ENCODE measurements around the gene TAB2.

Gene TAB2

GRCh38 chr6:149317644-149318571, at the start of gene TAB2:
Gene TAB2, plus strand, starts transcription at chr6:149317712. Its CDS starts 52,286 bp downstream, at chr6:149369998.
- peak; percentile 32 for DNase-seq (ENCODE audit: low spot score)

DNA sequence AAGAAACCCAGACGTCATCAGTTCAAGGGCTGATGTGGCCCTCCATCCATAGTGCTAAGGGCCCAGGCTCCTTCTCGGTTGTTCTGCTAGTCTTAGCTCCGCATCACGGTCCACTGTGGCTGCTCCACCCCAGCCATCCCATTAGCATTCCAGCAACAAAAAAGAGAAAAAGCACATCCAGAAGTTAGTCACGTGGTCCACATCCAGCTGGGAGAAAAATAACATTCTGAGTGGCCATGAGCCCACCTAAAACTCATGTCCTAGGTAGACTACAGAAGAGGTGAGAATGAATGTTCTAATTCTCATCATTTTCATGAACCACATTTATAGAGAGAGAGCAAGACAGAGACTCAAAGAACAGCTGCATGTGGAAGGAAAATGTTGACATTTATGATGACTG, 49.4 kb upstream of the TAB2 start:
- no peak for DNase-seq (ENCODE audit: low spot score)

- DNase-seq (ENCODE audit: low spot score): no peak
Observed at GRCh38 chr6:149268768-149269167, 48.7 kb upstream of the TAB2 start.

DNA sequence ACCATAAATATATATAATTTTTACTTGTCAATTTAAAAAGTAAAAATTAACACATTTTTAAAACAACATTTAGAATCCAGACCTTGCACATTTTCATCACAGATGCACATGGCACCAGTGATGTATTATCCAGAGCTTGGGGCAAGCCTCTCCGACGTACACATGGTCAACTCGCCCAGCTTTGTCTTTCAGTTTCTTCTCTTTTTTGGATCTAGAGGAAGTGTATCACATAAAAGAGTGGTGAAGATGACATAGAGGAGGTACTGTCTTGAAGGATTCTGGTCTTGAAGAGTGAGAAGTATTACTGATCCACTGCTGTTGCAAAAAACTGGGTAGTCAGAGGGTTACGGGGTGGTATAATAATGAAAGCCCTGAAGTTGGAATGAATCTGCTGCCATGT, 46.9 kb upstream of the TAB2 start:
- DNase-seq (ENCODE audit: low spot score): no peak

- no peak for DNase-seq (ENCODE audit: low spot score)
Observed at GRCh38 chr6:149271348-149272340, 45.9 kb upstream of the TAB2 start.

GRCh38 chr6:149273318-149273717, 44.2 kb upstream of the TAB2 start:
- DNase-seq (ENCODE audit: low spot score): no peak

DNA sequence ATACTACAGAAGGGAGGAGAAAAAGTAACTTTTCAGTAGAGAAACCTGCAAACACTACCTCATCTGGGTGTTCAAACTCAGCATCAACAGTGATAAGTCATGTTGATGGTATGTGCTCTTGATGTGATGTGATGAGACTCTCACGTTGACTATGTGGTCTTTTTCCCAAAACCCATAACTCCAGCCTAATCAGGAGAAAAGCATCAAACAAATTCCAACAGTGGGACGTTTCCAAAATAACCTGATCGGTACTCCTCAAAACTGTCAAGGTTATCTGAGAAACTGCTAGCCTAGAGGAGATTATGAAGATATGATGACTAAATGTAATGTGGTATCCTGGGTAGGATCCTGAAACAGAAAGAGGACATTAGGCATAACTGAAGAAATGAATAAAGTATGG, 41.9 kb upstream of the TAB2 start:
- DNase-seq (ENCODE audit: low spot score): no peak

GRCh38 chr6:149277621-149278020, 39.9 kb upstream of the TAB2 start:
- no peak for DNase-seq (ENCODE audit: low spot score)

- DNase-seq (ENCODE audit: low spot score): no peak
Observed at GRCh38 chr6:149278997-149279396, 38.5 kb upstream of the TAB2 start.

GRCh38 chr6:149284904-149285303, 32.6 kb upstream of the TAB2 start:
- no peak for DNase-seq (ENCODE audit: low spot score)

- no peak for DNase-seq (ENCODE audit: low spot score)
Observed at GRCh38 chr6:149285626-149286025, 31.9 kb upstream of the TAB2 start.

- DNase-seq (ENCODE audit: low spot score): no peak
Observed at GRCh38 chr6:149286905-149287304, 30.6 kb upstream of the TAB2 start.

- DNase-seq (ENCODE audit: low spot score): no peak
Observed at GRCh38 chr6:149289192-149289781, 28.2 kb upstream of the TAB2 start.

DNA sequence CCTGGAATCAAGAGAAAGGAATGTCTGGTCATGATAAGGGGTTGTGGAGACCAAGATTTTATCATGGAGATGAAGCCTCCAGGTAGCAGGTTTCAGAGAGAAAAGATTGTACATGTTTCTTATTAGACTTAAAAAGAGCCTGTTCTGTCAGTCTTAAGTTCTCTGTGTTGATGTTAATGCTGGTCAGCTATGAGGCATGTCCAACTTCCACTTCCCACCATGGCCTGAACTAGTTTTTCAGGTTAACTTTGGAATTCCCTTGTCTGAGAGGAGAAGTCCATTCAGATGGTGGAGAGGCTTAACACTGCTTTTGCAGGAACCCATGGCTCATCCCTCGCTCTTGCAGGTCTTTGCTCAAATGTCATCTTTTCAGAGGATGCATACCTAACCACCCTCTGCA, 27.5 kb upstream of the TAB2 start:
- no peak for DNase-seq (ENCODE audit: low spot score)

- no peak for DNase-seq (ENCODE audit: low spot score)
Observed at GRCh38 chr6:149293244-149293643, 24.3 kb upstream of the TAB2 start.

GRCh38 chr6:149300563-149300962, 16.9 kb upstream of the TAB2 start:
- no peak for DNase-seq (ENCODE audit: low spot score)

GRCh38 chr6:149302723-149303122, 14.8 kb upstream of the TAB2 start:
- no peak for DNase-seq (ENCODE audit: low spot score)

DNA sequence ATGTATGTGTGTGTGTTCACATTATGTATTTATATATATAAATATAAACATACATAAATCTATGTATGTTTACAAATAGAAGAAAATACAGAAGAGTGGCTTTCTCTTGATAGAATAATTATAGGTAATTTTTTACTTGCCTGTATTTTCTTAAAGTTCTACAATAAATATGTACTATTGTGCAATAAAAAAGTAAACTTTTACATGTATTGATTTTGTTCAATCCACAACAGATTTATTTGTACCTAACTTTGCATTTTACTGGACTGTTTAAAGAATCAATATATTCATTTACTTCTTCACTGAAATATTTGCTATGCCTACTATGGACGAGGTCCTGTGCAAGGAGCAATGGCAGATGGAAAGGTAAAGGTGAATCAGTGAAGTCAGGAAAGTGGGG, 14.0 kb upstream of the TAB2 start:
- DNase-seq (ENCODE audit: low spot score): no peak

DNA sequence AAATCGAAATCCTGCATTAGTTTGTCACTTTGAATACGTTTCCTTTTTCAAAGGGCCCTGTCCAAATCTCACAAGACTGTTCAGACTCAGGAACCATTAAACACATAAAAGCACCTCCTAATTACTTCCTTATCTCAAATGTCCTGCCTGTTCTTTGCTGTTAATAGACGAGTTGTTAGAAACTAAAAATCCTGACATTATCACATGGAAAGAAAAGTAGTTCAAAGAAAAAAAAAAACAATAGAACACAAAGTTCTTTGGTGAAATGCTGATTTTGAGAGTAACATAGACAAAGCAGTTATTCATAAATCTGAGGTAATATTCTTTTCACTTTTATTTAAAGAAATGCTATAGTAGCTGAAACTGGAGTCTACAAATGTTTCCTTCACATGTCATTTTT, 12.1 kb upstream of the TAB2 start:
- no peak for DNase-seq (ENCODE audit: low spot score)

- no peak for DNase-seq (ENCODE audit: low spot score)
Observed at GRCh38 chr6:149306967-149307366, 10.5 kb upstream of the TAB2 start.

DNA sequence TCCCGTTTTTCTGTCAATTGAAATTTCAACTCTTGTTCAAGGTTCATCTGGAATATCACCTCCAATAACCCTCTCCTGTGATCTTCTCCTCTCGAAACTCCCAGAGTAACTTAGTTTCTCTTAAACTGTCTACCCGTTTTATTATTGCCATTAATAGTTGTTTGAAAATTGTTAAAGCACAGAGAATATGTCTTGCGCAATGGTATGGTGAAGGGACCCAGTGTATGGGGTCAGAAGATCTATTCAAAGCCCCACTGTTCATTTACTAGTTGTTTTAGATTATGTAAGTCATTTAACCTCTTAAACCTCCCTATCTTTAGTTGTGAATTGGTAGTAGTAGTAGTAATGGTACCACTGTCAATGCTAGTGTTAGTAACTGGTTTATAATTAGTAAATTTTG, 6.2 kb upstream of the TAB2 start:
- no peak for DNase-seq (ENCODE audit: low spot score)

GRCh38 chr6:149311766-149312165, 5.7 kb upstream of the TAB2 start:
- DNase-seq (ENCODE audit: low spot score): no peak
